Gastrocnemius medialis (tissue), 4 donors: Measurements from ENCODE around the gene GNG5. TPM values are rescaled to one million over a fixed set of nuclear protein-coding genes. Genes with fewer than 3 reads are reported as not detected.
A peak's percentile ranks its signal among the peaks of the same experiment; 100 is the strongest.

Source experiments
- ATAC-seq, 2 donors: fragments of 150-250 bp; one replicate each; pipeline ENCODE4 v1.9.1; 2016
- DNase-seq, 2 donors: peaks; one replicate each; pipeline ENCODE4 v3.0.0-alpha.2; 2019
- H3K27ac ChIP-seq, 4 donors: fragments of 200-600 bp; sonication (generic); 1 replicate in 1 of 4; 2 replicates in 3 of 4; pipeline ENCODE4 v1.5.1; 2016 to 2018; ENCODE audit warnings: mild to moderate bottlenecking in 2 of 4, moderate library complexity in 1 of 4
- H3K27me3 ChIP-seq, 3 donors: fragments of 200-600 bp; sonication (generic) in 2 of 3; 1 replicate in 1 of 3; 2 replicates in 2 of 3; pipeline versions ENCODE4 v1.5.1 to v1.6.0; 2016 to 2019; ENCODE audit warnings: mild to moderate bottlenecking in 1 of 3, moderate library complexity in 1 of 3
- H3K36me3 ChIP-seq, 2 donors: fragments of 200-600 bp; sonication (generic) in 1 of 2; one replicate each; pipeline ENCODE4 v1.5.1; 2017 to 2018
- H3K4me1 ChIP-seq, 2 donors: fragments of 200-600 bp; sonication (generic) in 1 of 2; one replicate each; pipeline ENCODE4 v1.5.1; 2016 to 2017; ENCODE audit warnings: mild to moderate bottlenecking in 2 of 2
- H3K4me3 ChIP-seq, 4 donors: fragments of 200-600 bp; sonication (generic) in 3 of 4; 1 replicate in 1 of 4; 2 replicates in 3 of 4; pipeline ENCODE4 v1.5.1; 2016 to 2019; ENCODE audit warnings: mild to moderate bottlenecking in 2 of 4
- H3K9me3 ChIP-seq, 3 donors: fragments of 200-600 bp; sonication (generic) in 2 of 3; 1 replicate in 1 of 3; 2 replicates in 2 of 3; pipeline ENCODE4 v1.5.1; 2016 to 2019
- POLR2A ChIP-seq, 2 donors: fragments of 450-650 bp; IDR thresholded peaks; one replicate each; pipeline ENCODE4 v1.6.1; 2017; ENCODE audit warnings: antibody characterized with exemption in 2 of 2, mild to moderate bottlenecking in 2 of 2, moderate library complexity in 2 of 2
- in situ Hi-C, 4 donors: fragments of 200-750 bp; cut with MboI; loops; one replicate each; pipeline versions ENCODE4 v1.15.0 to v1.8.0; 2017; ENCODE audit warnings: low sequenced_read_pairs in 4 of 4
- intact Hi-C: fragments of 100-400 bp; cut with DNase I; formaldehyde crosslinking; loops from one replicate; pipeline ENCODE4 v1.15.1; 2023; ENCODE audit warnings: low total_unique reads
- total RNA-seq, 4 donors: library from RNA; depleted of rRNA; stranded (reverse); fragments of >200 nt; gene quantifications; one replicate each; pipeline versions ENCODE4 v1.1.0 to v1.2.3, GENCODE V29; 2016
- TF ChIP-seq, protein P1 (sequence below), 5 experiments: fragments of 450-650 bp in 3 of 5; fragments of 200-600 bp in 2 of 5; sonication (generic) in 2 of 5; IDR thresholded peaks in 4 of 5; conservative IDR thresholded peaks in 1 of 5; 1 replicate in 4 of 5; 2 replicates in 1 of 5; pipeline ENCODE4 v1.5.1; 2016 to 2019; ENCODE audit warnings: antibody characterized with exemption in 5 of 5, mild to moderate bottlenecking in 3 of 5, moderate library complexity in 3 of 5

The GNG5 gene
- total RNA-seq, result 100 to 1,000 TPM; 122 to 168 (median 128) TPM

- peak; percentile 86 to 91 for ATAC-seq
- no peaks in the 10 kb centered on the region for H3K27me3 ChIP-seq
- H3K36me3 ChIP-seq, result peaks cover 0 to 5% of the 10 kb centered on the region in 2 donors
- in situ Hi-C loops, result loop anchor here in 1 of 4 donors (5.0 kb wide), 1 partner anchor 66 kb away; the partner anchor contains the start of gene CTBS
- no peaks in the 10 kb centered on the region for H3K9me3 ChIP-seq
- H3K27ac ChIP-seq, result peak within 1 kb of the TSS; percentile 96 to 97 (median 96)
- H3K4me1 ChIP-seq, result peaks cover 34% of the 10 kb centered on the region in 2 donors
- H3K4me3 ChIP-seq, result peak within 1 kb of the TSS; percentile 77 to 92 (median 81)
- DNase-seq, result peak; percentile 97 to 98
- intact Hi-C loops, result loop anchor here (1.0 to 10.0 kb wide), 9 partner anchors 27 to 1079 kb away; partner anchors contain the start of genes CCN1, CTBS, RPF1 and SAMD13
- TF ChIP-seq, protein P1, sequence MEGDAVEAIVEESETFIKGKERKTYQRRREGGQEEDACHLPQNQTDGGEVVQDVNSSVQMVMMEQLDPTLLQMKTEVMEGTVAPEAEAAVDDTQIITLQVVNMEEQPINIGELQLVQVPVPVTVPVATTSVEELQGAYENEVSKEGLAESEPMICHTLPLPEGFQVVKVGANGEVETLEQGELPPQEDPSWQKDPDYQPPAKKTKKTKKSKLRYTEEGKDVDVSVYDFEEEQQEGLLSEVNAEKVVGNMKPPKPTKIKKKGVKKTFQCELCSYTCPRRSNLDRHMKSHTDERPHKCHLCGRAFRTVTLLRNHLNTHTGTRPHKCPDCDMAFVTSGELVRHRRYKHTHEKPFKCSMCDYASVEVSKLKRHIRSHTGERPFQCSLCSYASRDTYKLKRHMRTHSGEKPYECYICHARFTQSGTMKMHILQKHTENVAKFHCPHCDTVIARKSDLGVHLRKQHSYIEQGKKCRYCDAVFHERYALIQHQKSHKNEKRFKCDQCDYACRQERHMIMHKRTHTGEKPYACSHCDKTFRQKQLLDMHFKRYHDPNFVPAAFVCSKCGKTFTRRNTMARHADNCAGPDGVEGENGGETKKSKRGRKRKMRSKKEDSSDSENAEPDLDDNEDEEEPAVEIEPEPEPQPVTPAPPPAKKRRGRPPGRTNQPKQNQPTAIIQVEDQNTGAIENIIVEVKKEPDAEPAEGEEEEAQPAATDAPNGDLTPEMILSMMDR (IDR thresholded peaks at IDR 0.05 in 4 of 5, conservative IDR thresholded peaks at IDR 0.05 in 1 of 5), result no peak
- TF ChIP-seq POLR2A (IDR thresholded peaks at IDR 0.05), result peak; percentile 88 to 93
Observed at GRCh38 chr1:84506002-84506728, at the start of gene GNG5, which contains the start of gene SPATA1. Gene GNG5 (minus strand): TSS chr1:84506581. CDS start chr1:84506091, 490 bp downstream. Gene SPATA1 (plus strand): TSS chr1:84506386. CDS start chr1:84516360, 9,974 bp downstream.

DNA sequence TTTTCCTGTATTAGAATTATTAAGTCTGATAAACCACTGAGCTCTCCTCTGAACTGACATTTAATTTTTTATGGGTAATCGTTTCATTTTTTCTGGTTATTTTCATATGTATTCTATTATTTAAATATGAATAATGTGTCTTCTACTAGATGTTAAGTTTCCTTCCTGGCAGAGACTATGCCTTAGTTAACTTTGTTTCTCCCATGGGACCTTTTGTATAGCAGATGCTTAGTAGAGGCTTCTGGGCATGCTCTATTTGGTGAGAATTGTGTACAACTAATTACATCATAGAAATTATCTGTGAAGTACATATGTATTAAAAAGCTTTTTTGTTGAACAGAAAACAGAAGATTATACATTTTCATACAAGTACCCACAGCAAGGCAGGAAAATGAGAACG lies 44.4 kb upstream of the GNG5 start:
- TF ChIP-seq, protein P1 (IDR thresholded peaks at IDR 0.05 in 4 of 5, conservative IDR thresholded peaks at IDR 0.05 in 1 of 5), result no peak
- TF ChIP-seq POLR2A (IDR thresholded peaks at IDR 0.05), result no peak

GRCh38 chr1:84541679-84542078 lies 35.3 kb upstream of the GNG5 start:
- no peaks in the 10 kb centered on the region for H3K27me3 ChIP-seq
- in situ Hi-C loops (no loop called here), intact Hi-C loops (no loop called here)
- DNase-seq (no peak), ATAC-seq (no peak)
- no peak overlapping the region for H3K4me3 ChIP-seq
- no peaks in the 10 kb centered on the region for H3K9me3 ChIP-seq
- peaks cover 0 to 4% of the 10 kb centered on the region in 2 donors for H3K36me3 ChIP-seq
- no peaks in the 10 kb centered on the region for H3K4me1 ChIP-seq
- TF ChIP-seq, protein P1 (IDR thresholded peaks at IDR 0.05 in 4 of 5, conservative IDR thresholded peaks at IDR 0.05 in 1 of 5), result peak in 1 of 5 experiments; percentile 6
- TF ChIP-seq POLR2A (IDR thresholded peaks at IDR 0.05), result no peak
- H3K27ac ChIP-seq, result no peak overlapping the region

More for the DNA sequence above, 44.4 kb upstream of the GNG5 start:
- intact Hi-C loops (no loop called here), in situ Hi-C loops (no loop called here)
- no peak overlapping the region for H3K27ac ChIP-seq
- no peak for ATAC-seq
- no peaks in the 10 kb centered on the region for H3K9me3 ChIP-seq
- H3K36me3 ChIP-seq, result no peaks in the 10 kb centered on the region
- no peak for DNase-seq
- H3K27me3 ChIP-seq, result no peaks in the 10 kb centered on the region
- H3K4me3 ChIP-seq, result no peak overlapping the region
- H3K4me1 ChIP-seq, result no peaks in the 10 kb centered on the region

DNA sequence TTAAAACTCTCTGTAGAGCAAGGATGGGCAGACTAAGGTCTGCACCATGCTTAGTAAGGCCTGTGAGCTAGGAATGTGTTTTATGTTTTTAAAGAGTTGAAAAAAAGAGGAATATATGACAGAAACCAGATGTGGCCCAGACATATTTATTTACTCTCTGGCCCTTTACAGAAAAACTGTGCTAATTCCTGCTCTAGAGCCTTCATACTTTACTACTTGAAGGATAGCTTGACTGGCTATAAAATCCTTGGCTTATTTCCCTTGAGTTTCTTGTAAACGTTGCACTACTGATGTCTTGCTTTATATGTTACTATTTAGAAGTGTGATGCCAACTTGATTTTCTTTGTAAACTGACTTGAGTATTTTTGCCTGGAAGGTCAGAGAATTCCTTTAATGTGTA lies 34.4 kb upstream of the GNG5 start:
- H3K36me3 ChIP-seq, result peaks cover 0 to 4% of the 10 kb centered on the region in 2 donors
- in situ Hi-C loops (no loop called here), intact Hi-C loops (no loop called here)
- TF ChIP-seq POLR2A (IDR thresholded peaks at IDR 0.05), result no peak
- TF ChIP-seq, protein P1 (IDR thresholded peaks at IDR 0.05 in 4 of 5, conservative IDR thresholded peaks at IDR 0.05 in 1 of 5), result no peak
- H3K9me3 ChIP-seq, result no peaks in the 10 kb centered on the region
- no peaks in the 10 kb centered on the region for H3K4me1 ChIP-seq
- DNase-seq (no peak), ATAC-seq (no peak)
- no peaks in the 10 kb centered on the region for H3K27me3 ChIP-seq
- H3K27ac ChIP-seq, result no peak overlapping the region
- H3K4me3 ChIP-seq, result no peak overlapping the region
